Activated naive CD4-positive, alpha-beta T cell treated with anti-CD3 and anti-CD28 coated beads, Interleukin-2, amount 50 U/mL, for 16 hours (primary cell): ENCODE measurements around the gene COL8A1.

ENCODE experiments used
- DNase-seq: peaks from one replicate; pipeline ENCODE4 v3.0.0-alpha.2; 2020

COL8A1 gene

GRCh38 chr3:99640214-99640851 lies 1.9 kb downstream of the COL8A1 start:
- DNase-seq, result no peak

- DNase-seq, result no peak
Measured at GRCh38 chr3:99641480-99641879, 3.1 kb downstream of the COL8A1 start.

- DNase-seq, result no peak
Measured at GRCh38 chr3:99641982-99642381, 3.6 kb downstream of the COL8A1 start.

GRCh38 chr3:99644017-99644416 lies 5.6 kb downstream of the COL8A1 start:
- DNase-seq, result no peak

GRCh38 chr3:99644746-99645145 lies 6.4 kb downstream of the COL8A1 start:
- no peak for DNase-seq

GRCh38 chr3:99645277-99646106 lies 7.1 kb downstream of the COL8A1 start:
- no peak for DNase-seq

- DNase-seq, result no peak
Measured at GRCh38 chr3:99646107-99646435, 7.7 kb downstream of the COL8A1 start.

GRCh38 chr3:99647081-99647480 lies 8.7 kb downstream of the COL8A1 start:
- DNase-seq, result no peak

GRCh38 chr3:99648101-99648500 lies 9.7 kb downstream of the COL8A1 start:
- DNase-seq, result no peak

GRCh38 chr3:99648516-99648915 lies 10.1 kb downstream of the COL8A1 start:
- no peak for DNase-seq

GRCh38 chr3:99651531-99651930 lies 13.1 kb downstream of the COL8A1 start:
- no peak for DNase-seq

- no peak for DNase-seq
Measured at GRCh38 chr3:99656624-99657023, 18.2 kb downstream of the COL8A1 start.

GRCh38 chr3:99658274-99658673 lies 19.9 kb downstream of the COL8A1 start:
- DNase-seq, result no peak

GRCh38 chr3:99659032-99659431 lies 20.6 kb downstream of the COL8A1 start:
- no peak for DNase-seq

GRCh38 chr3:99659951-99660350 lies 21.6 kb downstream of the COL8A1 start:
- DNase-seq, result no peak

- DNase-seq, result no peak
Measured at GRCh38 chr3:99662838-99663570, 24.6 kb downstream of the COL8A1 start.

GRCh38 chr3:99663977-99664376 lies 25.6 kb downstream of the COL8A1 start:
- no peak for DNase-seq

- DNase-seq, result no peak
Measured at GRCh38 chr3:99665017-99665416, 26.6 kb downstream of the COL8A1 start.

- no peak for DNase-seq
Measured at GRCh38 chr3:99666201-99666600, 27.8 kb downstream of the COL8A1 start.

GRCh38 chr3:99668044-99668443 lies 29.6 kb downstream of the COL8A1 start:
- no peak for DNase-seq

GRCh38 chr3:99669879-99670555 lies 31.6 kb downstream of the COL8A1 start:
- no peak for DNase-seq

- no peak for DNase-seq
Measured at GRCh38 chr3:99670556-99670950, 32.2 kb downstream of the COL8A1 start.

- no peak for DNase-seq
Measured at GRCh38 chr3:99674086-99674789, 35.8 kb downstream of the COL8A1 start.
